HG03280 (cell line): Measurements from ENCODE around the gene KIF11.

ENCODE experiments used
- ATAC-seq: cut with Tn5 transposase; IDR thresholded peaks from one replicate; pipeline ENCODE4 v1.9.1; 2021; ENCODE audit warnings: mild to moderate bottlenecking, moderate library complexity; ENCODE audit not compliant: unreplicated experiment

The KIF11 gene

GRCh38 chr10:92667078-92667477, 74.1 kb downstream of the KIF11 start:
- no peak for ATAC-seq

- no peak for ATAC-seq
Measured at GRCh38 chr10:92677708-92678107, 84.8 kb downstream of the KIF11 start.

- ATAC-seq, result no peak
Measured at GRCh38 chr10:92678206-92678605, 85.3 kb downstream of the KIF11 start.

GRCh38 chr10:92681306-92681834, 88.4 kb downstream of the KIF11 start:
- ATAC-seq, result no peak

GRCh38 chr10:92688573-92688926, 95.6 kb downstream of the KIF11 start:
- no peak for ATAC-seq

- peak; percentile 23 for ATAC-seq
Measured at GRCh38 chr10:92688927-92689662, 96.2 kb downstream of the KIF11 start.

- peak; percentile 53 for ATAC-seq
Measured at GRCh38 chr10:92689663-92690210, 96.8 kb downstream of the KIF11 start, which contains the start of gene HHEX. TSS of gene HHEX (plus strand) at chr10:92689955. CDS start at chr10:92689987, 32 bp downstream.

- ATAC-seq, result no peak
Measured at GRCh38 chr10:92690211-92690914, 97.4 kb downstream of the KIF11 start.

GRCh38 chr10:92690915-92691590, 98.1 kb downstream of the KIF11 start:
- no peak for ATAC-seq

- no peak for ATAC-seq
Measured at GRCh38 chr10:92691591-92692079, 98.7 kb downstream of the KIF11 start.

- no peak for ATAC-seq
Measured at GRCh38 chr10:92692080-92692671, 99.2 kb downstream of the KIF11 start.

- no peak for ATAC-seq
Measured at GRCh38 chr10:92692697-92693533, 100.0 kb downstream of the KIF11 start.

- no peak for ATAC-seq
Measured at GRCh38 chr10:92693534-92693893, 100.6 kb downstream of the KIF11 start.

- ATAC-seq, result no peak
Measured at GRCh38 chr10:92695679-92696605, 103.0 kb downstream of the KIF11 start.

- no peak for ATAC-seq
Measured at GRCh38 chr10:92696606-92697383, 103.9 kb downstream of the KIF11 start.

- ATAC-seq, result no peak
Measured at GRCh38 chr10:92697663-92698511, 105.0 kb downstream of the KIF11 start.

GRCh38 chr10:92699193-92699517, 106.2 kb downstream of the KIF11 start:
- ATAC-seq, result no peak
